DOHH2 (cell line): ENCODE results near the gene DPH5.

Source experiments
- H3F3A ChIP-seq: fragments of 200-600 bp; sonication (generic), shearing (Covaris generic); 2 replicates; pipeline ENCODE4 v1.6.0; 2016; ENCODE audit warnings: antibody characterized with exemption, mild to moderate bottlenecking; ENCODE audit not compliant: control insufficient read depth, insufficient read depth
- H3K27ac ChIP-seq: fragments of 200-600 bp; sonication (generic); 2 replicates; pipeline ENCODE4 v1.5.1; 2014; ENCODE audit warnings: low read depth, mild to moderate bottlenecking, low read length, moderate library complexity
- H3K27me3 ChIP-seq: fragments of 200-600 bp; sonication (generic); 2 replicates; pipeline ENCODE4 v1.6.1; 2014; ENCODE audit warnings: mild to moderate bottlenecking, low read length, mixed read lengths; ENCODE audit not compliant: control insufficient read depth
- H3K36me3 ChIP-seq: fragments of 200-600 bp; sonication (generic); 2 replicates; pipeline ENCODE4 v1.6.1; 2014; ENCODE audit warnings: mild to moderate bottlenecking, low read length, moderate library complexity, mixed read lengths; ENCODE audit not compliant: control insufficient read depth
- H3K4me1 ChIP-seq: fragments of 200-600 bp; sonication (generic); 2 replicates; pipeline ENCODE4 v1.6.1; 2014; ENCODE audit warnings: mild to moderate bottlenecking, low read length, mixed read lengths; ENCODE audit not compliant: control insufficient read depth
- H3K4me2 ChIP-seq: fragments of 200-600 bp; sonication (generic); 2 replicates; pipeline ENCODE4 v1.6.0; 2014; ENCODE audit warnings: mild to moderate bottlenecking, low read length, moderate library complexity
- H3K4me3 ChIP-seq: fragments of 200-600 bp; sonication (generic); 2 replicates; pipeline ENCODE4 v1.5.1; 2014; ENCODE audit warnings: mild to moderate bottlenecking, low read length, mixed read lengths
- H3K79me2 ChIP-seq: fragments of 200-600 bp; sonication (generic); 2 replicates; pipeline ENCODE4 v1.6.1; 2014; ENCODE audit warnings: mild to moderate bottlenecking, low read length, mixed read lengths; ENCODE audit not compliant: control insufficient read depth
- H3K9me2 ChIP-seq: fragments of 200-600 bp; sonication (generic); replicated peaks from 2 replicates; pipeline ENCODE4 v1.6.1; 2014; ENCODE audit warnings: mild to moderate bottlenecking, low read length, mixed read lengths; ENCODE audit not compliant: control insufficient read depth
- H3K9me3 ChIP-seq: fragments of 200-600 bp; sonication (generic); 2 replicates; pipeline ENCODE4 v1.6.1; 2014; ENCODE audit warnings: antibody characterized with exemption, low read length, mixed read lengths; ENCODE audit not compliant: control insufficient read depth, insufficient read depth
- H4K20me1 ChIP-seq: fragments of 200-600 bp; sonication (generic); 2 replicates; pipeline ENCODE4 v1.6.0; 2014; ENCODE audit warnings: low read depth, mild to moderate bottlenecking, antibody characterized with exemption, low read length, moderate library complexity; ENCODE audit not compliant: control insufficient read depth, insufficient read depth
- EZH2phosphoT487 ChIP-seq: fragments of 200-600 bp; sonication (generic); IDR thresholded peaks from 2 replicates; pipeline ENCODE4 v1.6.1; 2017; ENCODE audit warnings: borderline replicate concordance, mild to moderate bottlenecking, antibody characterized with exemption, low read length, moderate library complexity, mixed read lengths
- TF ChIP-seq, protein P1 (sequence below): fragments of 200-600 bp; sonication (generic); IDR thresholded peaks from one replicate; pipeline ENCODE4 v1.5.1; 2014; ENCODE audit warnings: antibody characterized with exemption, mild to moderate bottlenecking, low read depth, low read length; ENCODE audit not compliant: poor library complexity, severe bottlenecking

The DPH5 gene

DNA sequence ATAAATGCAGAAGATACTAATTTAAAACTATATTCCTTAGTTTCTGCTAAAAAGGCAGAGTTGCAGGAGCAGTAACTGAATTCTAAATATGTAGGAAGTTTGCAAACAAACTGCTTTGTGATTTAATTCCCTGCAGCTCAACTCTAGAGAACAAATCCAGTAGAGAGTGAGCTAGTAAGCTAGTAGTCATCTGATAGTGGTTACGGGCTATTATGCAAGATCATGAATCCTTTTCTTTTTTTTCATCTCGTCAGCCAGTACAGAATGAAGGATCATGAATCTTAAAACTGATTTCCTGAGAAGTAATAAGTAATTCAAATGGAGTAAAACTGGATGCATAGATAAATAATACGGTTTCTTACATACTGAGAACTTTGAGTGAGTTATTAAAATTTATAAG, 3.3 kb downstream of the DPH5 start:
- Histone ChIP-seq H3K4me2 (no peak overlapping the region), H3K9me3 (no peaks in the 10 kb centered on the region), H3K4me1 (peaks cover 22% of the 10 kb centered on the region), H3K36me3 (peaks cover 67% of the 10 kb centered on the region), H3K27ac (no peak overlapping the region), H4K20me1 (no peaks in the 10 kb centered on the region), H3K79me2 (peaks cover 42% of the 10 kb centered on the region), H3K4me3 (no peak overlapping the region), H3K9me2 (no peaks in the 10 kb centered on the region), H3F3A (no peaks in the 10 kb centered on the region), H3K27me3 (no peaks in the 10 kb centered on the region)
- TF ChIP-seq, protein P1, sequence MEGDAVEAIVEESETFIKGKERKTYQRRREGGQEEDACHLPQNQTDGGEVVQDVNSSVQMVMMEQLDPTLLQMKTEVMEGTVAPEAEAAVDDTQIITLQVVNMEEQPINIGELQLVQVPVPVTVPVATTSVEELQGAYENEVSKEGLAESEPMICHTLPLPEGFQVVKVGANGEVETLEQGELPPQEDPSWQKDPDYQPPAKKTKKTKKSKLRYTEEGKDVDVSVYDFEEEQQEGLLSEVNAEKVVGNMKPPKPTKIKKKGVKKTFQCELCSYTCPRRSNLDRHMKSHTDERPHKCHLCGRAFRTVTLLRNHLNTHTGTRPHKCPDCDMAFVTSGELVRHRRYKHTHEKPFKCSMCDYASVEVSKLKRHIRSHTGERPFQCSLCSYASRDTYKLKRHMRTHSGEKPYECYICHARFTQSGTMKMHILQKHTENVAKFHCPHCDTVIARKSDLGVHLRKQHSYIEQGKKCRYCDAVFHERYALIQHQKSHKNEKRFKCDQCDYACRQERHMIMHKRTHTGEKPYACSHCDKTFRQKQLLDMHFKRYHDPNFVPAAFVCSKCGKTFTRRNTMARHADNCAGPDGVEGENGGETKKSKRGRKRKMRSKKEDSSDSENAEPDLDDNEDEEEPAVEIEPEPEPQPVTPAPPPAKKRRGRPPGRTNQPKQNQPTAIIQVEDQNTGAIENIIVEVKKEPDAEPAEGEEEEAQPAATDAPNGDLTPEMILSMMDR = no peak
- no peak for TF ChIP-seq EZH2phosphoT487

- Histone ChIP-seq H3K27me3 (no peaks in the 10 kb centered on the region), H4K20me1 (no peaks in the 10 kb centered on the region), H3K79me2 (no peaks in the 10 kb centered on the region), H3F3A (no peaks in the 10 kb centered on the region), H3K4me1 (no peaks in the 10 kb centered on the region), H3K4me3 (no peak overlapping the region), H3K4me2 (no peak overlapping the region), H3K9me2 (no peaks in the 10 kb centered on the region), H3K27ac (no peak overlapping the region), H3K36me3 (peaks cover 80% of the 10 kb centered on the region), H3K9me3 (no peaks in the 10 kb centered on the region)
- TF ChIP-seq, protein P1 = no peak
- TF ChIP-seq EZH2phosphoT487 = no peak
Observed at GRCh38 chr1:101017448-101017847, 8.1 kb downstream of the DPH5 start.

GRCh38 chr1:101013776-101014175, 11.8 kb downstream of the DPH5 start:
- peaks cover 65% of the 10 kb centered on the region for H3K36me3 ChIP-seq

More at GRCh38 chr1:101013776-101014175, 11.8 kb downstream of the DPH5 start:
- Histone ChIP-seq H3K27me3 (no peaks in the 10 kb centered on the region), H3K4me1 (no peaks in the 10 kb centered on the region), H3K27ac (no peak overlapping the region), H4K20me1 (no peaks in the 10 kb centered on the region), H3K79me2 (no peaks in the 10 kb centered on the region), H3K9me2 (no peaks in the 10 kb centered on the region), H3K9me3 (no peaks in the 10 kb centered on the region), H3K4me3 (no peak overlapping the region), H3K4me2 (no peak overlapping the region), H3F3A (no peaks in the 10 kb centered on the region)
- TF ChIP-seq, protein P1 = no peak
- no peak for TF ChIP-seq EZH2phosphoT487
